Inflammatory macrophage (primary cell): ENCODE data around the gene UBC.
A peak's percentile ranks its signal among the peaks of the same experiment; 100 is the strongest.
"Not testable (repeated sequence)": the region's sequence is repeated elsewhere in the genome, so short reads cannot be mapped to it uniquely, and the experiment has no call there.

Source experiments
- DNase-seq, 2 donors: peaks; one replicate each; pipeline ENCODE4 v3.0.0-alpha.2; 2020 to 2022

The UBC gene

DNA sequence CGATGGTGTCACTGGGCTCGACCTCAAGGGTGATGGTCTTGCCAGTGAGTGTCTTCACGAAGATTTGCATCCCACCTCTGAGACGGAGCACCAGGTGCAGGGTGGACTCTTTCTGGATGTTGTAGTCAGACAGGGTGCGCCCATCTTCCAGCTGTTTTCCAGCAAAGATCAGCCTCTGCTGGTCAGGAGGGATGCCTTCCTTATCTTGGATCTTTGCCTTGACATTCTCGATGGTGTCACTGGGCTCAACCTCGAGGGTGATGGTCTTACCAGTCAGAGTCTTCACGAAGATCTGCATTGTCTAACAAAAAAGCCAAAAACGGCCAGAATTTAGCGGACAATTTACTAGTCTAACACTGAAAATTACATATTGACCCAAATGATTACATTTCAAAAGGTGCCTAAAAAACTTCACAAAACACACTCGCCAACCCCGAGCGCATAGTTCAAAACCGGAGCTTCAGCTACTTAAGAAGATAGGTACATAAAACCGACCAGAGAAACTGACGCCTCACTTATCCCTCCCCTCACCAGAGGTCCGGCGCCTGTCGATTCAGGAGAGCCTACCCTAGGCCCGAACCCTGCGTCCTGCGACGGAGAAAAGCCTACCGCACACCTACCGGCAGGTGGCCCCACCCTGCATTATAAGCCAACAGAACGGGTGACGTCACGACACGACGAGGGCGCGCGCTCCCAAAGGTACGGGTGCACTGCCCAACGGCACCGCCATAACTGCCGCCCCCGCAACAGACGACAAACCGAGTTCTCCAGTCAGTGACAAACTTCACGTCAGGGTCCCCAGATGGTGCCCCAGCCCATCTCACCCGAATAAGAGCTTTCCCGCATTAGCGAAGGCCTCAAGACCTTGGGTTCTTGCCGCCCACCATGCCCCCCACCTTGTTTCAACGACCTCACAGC lies 717 bp downstream of the UBC start:
- DNase-seq = peak; percentile 80 to 92

DNA sequence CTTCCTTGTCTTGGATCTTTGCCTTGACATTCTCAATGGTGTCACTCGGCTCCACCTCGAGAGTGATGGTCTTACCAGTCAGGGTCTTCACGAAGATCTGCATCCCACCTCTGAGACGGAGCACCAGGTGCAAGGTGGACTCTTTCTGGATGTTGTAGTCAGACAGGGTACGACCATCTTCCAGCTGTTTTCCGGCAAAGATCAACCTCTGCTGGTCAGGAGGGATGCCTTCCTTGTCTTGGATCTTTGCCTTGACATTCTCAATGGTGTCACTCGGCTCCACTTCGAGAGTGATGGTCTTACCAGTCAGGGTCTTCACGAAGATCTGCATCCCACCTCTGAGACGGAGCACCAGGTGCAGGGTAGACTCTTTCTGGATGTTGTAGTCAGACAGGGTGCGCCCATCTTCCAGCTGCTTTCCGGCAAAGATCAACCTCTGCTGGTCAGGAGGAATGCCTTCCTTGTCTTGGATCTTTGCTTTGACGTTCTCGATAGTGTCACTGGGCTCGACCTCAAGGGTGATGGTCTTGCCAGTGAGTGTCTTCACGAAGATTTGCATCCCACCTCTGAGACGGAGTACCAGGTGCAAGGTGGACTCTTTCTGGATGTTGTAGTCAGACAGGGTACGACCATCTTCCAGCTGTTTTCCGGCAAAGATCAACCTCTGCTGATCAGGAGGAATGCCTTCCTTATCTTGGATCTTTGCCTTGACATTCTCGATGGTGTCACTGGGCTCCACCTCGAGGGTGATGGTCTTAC lies 1.7 kb downstream of the UBC start:
- not testable (repeated sequence) for DNase-seq

DNA sequence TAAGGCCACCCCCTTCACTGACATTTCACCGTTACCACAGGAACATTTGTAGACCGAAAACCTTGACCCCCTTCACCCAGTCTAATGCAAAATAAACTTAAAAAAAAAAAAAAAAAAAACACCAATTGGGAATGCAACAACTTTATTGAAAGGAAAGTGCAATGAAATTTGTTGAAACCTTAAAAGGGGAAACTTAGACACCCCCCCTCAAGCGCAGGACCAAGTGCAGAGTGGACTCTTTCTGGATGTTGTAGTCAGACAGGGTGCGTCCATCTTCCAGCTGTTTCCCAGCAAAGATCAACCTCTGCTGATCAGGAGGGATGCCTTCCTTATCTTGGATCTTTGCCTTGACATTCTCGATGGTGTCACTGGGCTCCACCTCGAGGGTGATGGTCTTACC lies 2.9 kb downstream of the UBC start:
- not testable (repeated sequence) for DNase-seq

DNA sequence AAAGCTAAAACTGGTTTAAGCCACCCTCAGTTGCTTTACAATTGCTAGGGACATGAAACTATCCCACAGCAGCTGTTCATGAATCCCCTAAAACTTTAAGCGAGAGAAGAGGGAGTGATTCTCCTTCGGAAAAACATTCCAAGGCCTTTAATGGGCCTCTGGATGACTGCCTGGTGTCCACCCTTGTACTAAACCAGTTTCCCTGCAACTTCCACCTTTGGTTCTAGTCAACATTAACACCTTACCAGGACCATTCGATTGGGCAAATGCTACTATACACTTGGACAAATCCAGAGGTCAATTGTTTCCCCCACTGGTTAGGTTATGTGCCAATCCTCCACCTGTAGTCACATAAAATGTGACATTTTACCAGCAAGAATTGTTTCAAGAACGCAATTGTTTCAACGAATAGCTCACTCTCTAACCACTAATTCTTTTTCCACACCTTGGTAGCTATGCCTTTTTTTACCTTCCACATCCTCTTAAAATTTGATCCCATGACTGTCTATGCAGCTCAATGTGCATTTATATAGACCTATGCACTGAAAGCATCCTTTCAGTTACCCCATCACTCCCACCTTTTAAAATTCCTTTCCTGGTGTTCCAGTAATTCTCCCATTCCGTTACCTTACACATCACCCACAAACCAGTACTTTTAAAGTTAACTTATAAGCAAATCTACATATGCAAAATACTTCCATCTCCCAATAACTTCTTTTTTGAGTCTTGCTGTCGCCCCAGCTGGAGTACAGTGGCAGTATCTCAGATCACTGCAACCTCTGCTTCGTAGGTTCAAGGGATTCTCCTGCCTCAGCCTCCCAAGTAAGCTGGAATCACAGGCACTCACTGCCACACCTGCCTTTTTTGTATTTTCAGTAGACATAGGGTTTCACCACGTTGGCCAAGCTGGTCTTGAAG lies 3.6 kb downstream of the UBC start:
- DNase-seq = peak in 1 of 2 donors; percentile 21

- DNase-seq = peak in 1 of 2 donors; percentile 43
These were observed 4.5 kb downstream of the UBC start for GRCh38 chr12:124909831-124910560.

DNA sequence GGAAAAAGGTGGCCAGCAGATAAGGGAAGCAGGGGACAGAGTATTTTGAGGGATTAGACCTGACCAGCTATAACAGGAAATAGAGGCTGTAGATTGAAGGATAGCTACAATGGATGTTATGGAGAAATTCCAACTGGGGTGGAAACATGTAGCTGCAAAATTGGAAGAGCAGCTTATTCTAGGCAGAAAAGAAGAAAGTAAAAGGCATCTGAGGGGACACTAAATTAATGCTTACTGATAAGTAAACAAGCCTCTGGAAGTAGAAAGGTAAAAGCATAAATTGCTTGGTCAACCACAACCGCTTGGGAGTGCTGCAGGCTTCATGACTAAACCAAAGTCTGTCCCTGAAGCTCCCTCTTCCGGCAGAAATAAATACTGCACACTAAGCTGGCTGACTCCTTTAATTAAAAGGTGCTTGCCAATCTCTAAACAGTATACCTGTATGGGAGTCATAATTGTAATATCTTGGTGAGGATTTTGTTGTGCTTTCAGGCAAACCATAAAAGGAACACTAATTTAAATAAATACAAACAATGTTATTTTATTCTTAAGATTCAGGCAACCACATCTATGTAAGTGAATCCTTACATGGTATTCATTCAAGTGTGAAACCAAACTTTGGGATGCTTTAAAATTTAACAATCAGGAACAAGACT lies 7.7 kb downstream of the UBC start:
- peak; percentile 95 for DNase-seq

- DNase-seq = peak; percentile 85 to 96
These were observed 9.9 kb downstream of the UBC start for GRCh38 chr12:124904306-124905098.

DNA sequence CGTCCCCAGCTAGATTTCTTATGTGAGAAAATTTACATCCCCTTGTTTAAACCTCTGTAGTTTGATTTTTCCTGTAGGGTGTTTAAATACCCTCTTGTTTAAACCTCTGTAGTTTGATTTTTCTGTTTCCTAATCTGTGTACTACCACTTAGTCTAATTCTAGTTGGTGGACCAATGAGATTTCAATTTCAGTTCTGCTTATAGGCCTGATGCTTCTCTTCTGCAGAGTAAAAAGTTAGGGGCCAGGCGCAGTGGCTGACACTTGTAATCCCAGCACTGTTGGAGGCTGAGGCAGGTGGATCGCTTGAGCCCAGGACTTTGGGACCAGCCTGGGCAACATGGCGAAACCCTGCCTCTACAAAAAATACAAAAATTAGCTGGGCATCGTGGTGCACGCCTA lies 11.5 kb downstream of the UBC start:
- no peak for DNase-seq

DNA sequence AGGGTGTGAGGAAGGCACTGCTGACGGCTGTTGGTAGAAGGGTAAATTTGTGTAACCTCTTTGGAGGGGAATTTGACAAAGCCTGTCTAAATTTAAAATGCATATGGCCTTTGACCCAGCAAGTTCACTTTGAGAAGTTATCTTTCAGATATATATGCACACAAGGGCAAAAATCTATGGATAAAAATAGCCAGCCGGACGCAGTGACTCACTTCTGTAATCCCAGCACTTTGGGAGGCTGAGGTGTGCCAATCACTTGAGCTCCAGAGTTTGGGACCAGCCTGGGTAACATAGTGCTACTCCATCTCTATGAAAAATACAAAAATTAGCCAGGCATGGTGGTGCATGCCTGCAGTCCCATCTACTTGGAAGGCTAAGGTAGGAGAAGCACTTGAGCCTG lies 13.4 kb downstream of the UBC start:
- no peak for DNase-seq

GRCh38 chr12:124900345-124900795 lies 14.1 kb downstream of the UBC start:
- DNase-seq = not testable (repeated sequence)

DNA sequence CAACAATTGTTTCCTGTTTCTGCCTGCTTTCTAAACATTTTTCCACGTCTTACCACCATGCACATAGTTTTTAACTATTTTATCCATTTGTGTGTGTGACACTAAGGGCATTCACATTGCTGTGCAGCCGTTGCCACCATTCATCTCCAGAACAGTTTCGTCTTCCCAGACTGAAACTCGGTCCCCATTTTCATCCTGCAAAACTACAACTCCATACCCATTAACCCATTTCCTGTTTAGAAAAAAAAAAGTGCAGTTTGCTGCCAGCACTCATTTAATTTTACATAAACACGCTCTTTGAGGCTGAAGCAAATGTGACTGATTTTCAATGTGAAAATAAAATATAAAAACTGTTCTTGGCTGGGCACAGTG lies 15.5 kb downstream of the UBC start:
- no peak for DNase-seq

GRCh38 chr12:124898200-124898922 lies 16.1 kb downstream of the UBC start:
- DNase-seq = peak; percentile 50

GRCh38 chr12:124896461-124896860 lies 18.0 kb downstream of the UBC start:
- DNase-seq = no peak

- no peak for DNase-seq
These were observed 20.5 kb downstream of the UBC start for GRCh38 chr12:124893792-124894516.

- no peak for DNase-seq
These were observed 26.2 kb downstream of the UBC start for GRCh38 chr12:124888260-124888659.

DNA sequence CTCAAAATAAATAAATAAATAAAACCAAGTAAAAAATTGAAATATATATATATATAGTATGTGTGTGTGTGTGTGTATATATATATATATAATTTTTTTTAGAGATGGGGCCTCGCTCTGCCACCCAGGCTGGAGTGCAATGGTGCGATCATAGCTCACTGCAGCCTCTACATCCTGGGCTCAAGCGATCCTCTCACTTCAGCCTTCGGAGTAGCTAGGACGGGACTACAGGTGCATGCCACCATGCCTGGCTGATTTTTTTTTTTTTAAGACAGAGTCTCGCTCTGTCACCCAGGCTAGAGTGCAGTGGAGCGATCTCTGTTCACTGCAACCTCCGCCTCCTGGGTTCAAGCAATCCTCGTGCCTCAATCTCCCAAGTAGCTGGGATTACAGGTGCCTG lies 26.7 kb downstream of the UBC start:
- DNase-seq = not testable (repeated sequence)

DNA sequence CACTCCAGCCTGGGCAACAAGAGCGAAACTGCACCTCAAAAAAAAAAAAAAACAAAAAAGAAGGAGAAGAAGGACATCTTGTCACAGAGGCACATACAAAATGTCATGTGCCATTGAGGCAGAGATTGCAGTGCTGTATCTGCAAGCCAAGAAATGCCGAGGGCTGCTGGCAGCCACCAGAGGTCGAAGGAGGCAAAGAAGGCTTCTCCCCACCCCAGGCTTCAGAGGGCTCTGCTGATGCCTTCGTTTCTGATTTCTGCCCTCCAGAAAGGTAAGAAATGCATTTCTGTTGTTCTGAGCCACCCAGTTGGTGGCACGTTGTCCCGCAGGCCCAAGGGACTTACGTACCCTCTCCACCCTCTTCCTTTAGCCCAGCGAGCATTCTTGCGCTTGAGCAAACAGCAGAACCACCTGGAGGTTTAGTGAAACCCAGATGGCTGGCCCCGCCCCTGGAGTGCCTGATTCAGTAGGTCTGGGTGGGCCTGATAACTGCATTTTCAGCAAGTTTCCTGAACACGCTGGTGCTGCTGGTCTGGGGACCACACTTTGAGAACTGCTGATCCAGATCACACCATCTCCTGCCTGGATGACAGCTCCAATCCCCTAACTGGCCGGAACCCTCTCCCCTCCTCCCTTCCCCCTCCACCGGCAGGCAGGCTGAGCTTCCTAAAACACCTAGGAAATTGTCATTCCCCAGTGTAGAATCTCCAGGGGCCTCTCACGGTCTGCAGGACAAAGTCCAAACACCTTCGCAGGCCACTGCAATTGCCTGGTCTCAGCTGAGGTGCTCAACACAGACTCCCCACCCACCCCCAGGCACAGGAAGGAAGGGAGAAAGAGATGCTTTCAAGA lies 29.6 kb downstream of the UBC start:
- peak in 1 of 2 donors; percentile 30 for DNase-seq
